ENCODE measurements around the gene UBXN1. TPM values are rescaled to one million over a fixed set of nuclear protein-coding genes. Genes with fewer than 3 reads are reported as not detected.
A peak's percentile ranks its signal among the peaks of the same experiment; 100 is the strongest.
"Not testable (repeated sequence)": the region's sequence is repeated elsewhere in the genome, so short reads cannot be mapped to it uniquely, and the experiment has no call there.

UBXN1 gene
- total RNA-seq, 2 donors from 2014 or later = 88.6 to 159 TPM

- H3K4me1 ChIP-seq (ENCODE audit: control insufficient read depth in 1 of 2, low read depth in 2 of 2) = peaks cover 10 to 14% of the 10 kb centered on the region in 2 donors
- ATAC-seq (ENCODE audit: insufficient number of reproducible peaks, low FRiP score, low read depth) (no peak), DNase-seq (ENCODE audit: low spot score) (no peak)
- TF ChIP-seq, protein P1, sequence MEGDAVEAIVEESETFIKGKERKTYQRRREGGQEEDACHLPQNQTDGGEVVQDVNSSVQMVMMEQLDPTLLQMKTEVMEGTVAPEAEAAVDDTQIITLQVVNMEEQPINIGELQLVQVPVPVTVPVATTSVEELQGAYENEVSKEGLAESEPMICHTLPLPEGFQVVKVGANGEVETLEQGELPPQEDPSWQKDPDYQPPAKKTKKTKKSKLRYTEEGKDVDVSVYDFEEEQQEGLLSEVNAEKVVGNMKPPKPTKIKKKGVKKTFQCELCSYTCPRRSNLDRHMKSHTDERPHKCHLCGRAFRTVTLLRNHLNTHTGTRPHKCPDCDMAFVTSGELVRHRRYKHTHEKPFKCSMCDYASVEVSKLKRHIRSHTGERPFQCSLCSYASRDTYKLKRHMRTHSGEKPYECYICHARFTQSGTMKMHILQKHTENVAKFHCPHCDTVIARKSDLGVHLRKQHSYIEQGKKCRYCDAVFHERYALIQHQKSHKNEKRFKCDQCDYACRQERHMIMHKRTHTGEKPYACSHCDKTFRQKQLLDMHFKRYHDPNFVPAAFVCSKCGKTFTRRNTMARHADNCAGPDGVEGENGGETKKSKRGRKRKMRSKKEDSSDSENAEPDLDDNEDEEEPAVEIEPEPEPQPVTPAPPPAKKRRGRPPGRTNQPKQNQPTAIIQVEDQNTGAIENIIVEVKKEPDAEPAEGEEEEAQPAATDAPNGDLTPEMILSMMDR (IDR thresholded peaks at IDR 0.05) = no peak
- peak overlapping the region; percentile 85 for H3K4me3 ChIP-seq
- H3K36me3 ChIP-seq = peaks cover 14% of the 10 kb centered on the region
- peak overlapping the region; percentile 85 to 94 for H3K27ac ChIP-seq
- H3K27me3 ChIP-seq (replicated peaks; ENCODE audit: insufficient read depth) = no peaks in the 10 kb centered on the region
- H3K9me3 ChIP-seq = no peaks in the 10 kb centered on the region
Measured at GRCh38 chr11:62652161-62653006, 26.5 kb downstream of the UBXN1 start.

GRCh38 chr11:62650283-62650682 is 28.6 kb downstream of the UBXN1 start:
- peaks cover 14% of the 10 kb centered on the region for H3K36me3 ChIP-seq
- not testable (repeated sequence) for H3K4me3 ChIP-seq; ATAC-seq (ENCODE audit: insufficient number of reproducible peaks, low FRiP score, low read depth); H3K27me3 ChIP-seq (replicated peaks; ENCODE audit: insufficient read depth); H3K27ac ChIP-seq; H3K9me3 ChIP-seq; DNase-seq (ENCODE audit: low spot score)
- H3K4me1 ChIP-seq (ENCODE audit: control insufficient read depth in 1 of 2, low read depth in 2 of 2) = peaks cover 12 to 26% of the 10 kb centered on the region in 2 donors

DNA sequence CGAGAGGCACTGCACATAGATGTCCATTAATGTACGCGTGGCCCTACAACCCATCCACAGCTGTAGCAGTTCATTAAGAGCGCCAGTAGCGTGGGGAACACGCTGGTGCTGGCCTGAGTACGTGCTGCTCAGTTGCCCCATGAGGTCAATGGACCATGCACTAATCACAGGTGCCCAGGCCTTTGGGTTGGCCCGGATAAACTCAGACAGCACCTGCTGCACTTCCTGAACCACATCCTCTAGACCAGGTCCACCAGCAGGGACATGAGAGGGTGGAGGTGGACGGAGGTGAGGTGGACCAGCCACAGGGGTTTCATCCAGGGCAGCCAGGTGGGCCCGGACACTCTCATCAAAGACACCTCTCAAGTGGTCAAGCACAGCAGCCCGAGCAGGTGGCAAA is 29.4 kb downstream of the UBXN1 start:
- no peak overlapping the region for H3K27ac ChIP-seq
- H3K27me3 ChIP-seq (replicated peaks; ENCODE audit: insufficient read depth) = no peaks in the 10 kb centered on the region
- H3K4me3 ChIP-seq = no peak overlapping the region
- ATAC-seq (ENCODE audit: insufficient number of reproducible peaks, low FRiP score, low read depth) (no peak), DNase-seq (ENCODE audit: low spot score) (no peak)
- H3K4me1 ChIP-seq (ENCODE audit: control insufficient read depth in 1 of 2, low read depth in 2 of 2) = peaks cover 12 to 34% of the 10 kb centered on the region in 2 donors
- TF ChIP-seq, protein P1 (IDR thresholded peaks at IDR 0.05) = no peak
- H3K36me3 ChIP-seq = peaks cover 14% of the 10 kb centered on the region
- no peaks in the 10 kb centered on the region for H3K9me3 ChIP-seq

GRCh38 chr11:62648967-62649364 is 29.9 kb downstream of the UBXN1 start:
- peaks cover 12 to 37% of the 10 kb centered on the region in 2 donors for H3K4me1 ChIP-seq (ENCODE audit: control insufficient read depth in 1 of 2, low read depth in 2 of 2)
- no peaks in the 10 kb centered on the region for H3K9me3 ChIP-seq
- TF ChIP-seq, protein P1 (IDR thresholded peaks at IDR 0.05) = no peak
- DNase-seq (ENCODE audit: low spot score) (no peak), ATAC-seq (ENCODE audit: insufficient number of reproducible peaks, low FRiP score, low read depth) (no peak)
- H3K36me3 ChIP-seq = peaks cover 14% of the 10 kb centered on the region
- no peak overlapping the region for H3K4me3 ChIP-seq
- H3K27me3 ChIP-seq (replicated peaks; ENCODE audit: insufficient read depth) = no peaks in the 10 kb centered on the region
- no peak overlapping the region for H3K27ac ChIP-seq

GRCh38 chr11:62648185-62648966 is 30.5 kb downstream of the UBXN1 start:
- peaks cover 12 to 37% of the 10 kb centered on the region in 2 donors for H3K4me1 ChIP-seq (ENCODE audit: control insufficient read depth in 1 of 2, low read depth in 2 of 2)
- no peaks in the 10 kb centered on the region for H3K27me3 ChIP-seq (replicated peaks; ENCODE audit: insufficient read depth)
- no peak for DNase-seq (ENCODE audit: low spot score)
- TF ChIP-seq, protein P1 (IDR thresholded peaks at IDR 0.05) = no peak
- H3K4me3 ChIP-seq = no peak overlapping the region
- ATAC-seq (ENCODE audit: insufficient number of reproducible peaks, low FRiP score, low read depth) = no peak
- H3K27ac ChIP-seq = no peak overlapping the region
- no peaks in the 10 kb centered on the region for H3K9me3 ChIP-seq
- H3K36me3 ChIP-seq = peaks cover 14% of the 10 kb centered on the region
